ENCODE measurements around the gene BTBD10. TPM values are rescaled to one million over a fixed set of nuclear protein-coding genes. Genes with fewer than 3 reads are reported as not detected.
A peak's percentile ranks its signal among the peaks of the same experiment; 100 is the strongest.

BTBD10 gene
- total RNA-seq, 1 donor from 2014 or later, result 70.7 TPM

GRCh38 chr11:13348305-13348704 is 114.7 kb downstream of the BTBD10 start:
- DNase-seq (ENCODE audit: low read depth), result no peak
- Histone ChIP-seq H3K36me3 (ENCODE audit: control insufficient read depth, insufficient read depth, low read length) (no peaks in the 10 kb centered on the region), H3K4me3 (ENCODE audit: low read depth, low read length) (no peak overlapping the region), H3K27me3 (ENCODE audit: control insufficient read depth, insufficient read depth, low read length) (no peaks in the 10 kb centered on the region)
- TF ChIP-seq, protein P1, sequence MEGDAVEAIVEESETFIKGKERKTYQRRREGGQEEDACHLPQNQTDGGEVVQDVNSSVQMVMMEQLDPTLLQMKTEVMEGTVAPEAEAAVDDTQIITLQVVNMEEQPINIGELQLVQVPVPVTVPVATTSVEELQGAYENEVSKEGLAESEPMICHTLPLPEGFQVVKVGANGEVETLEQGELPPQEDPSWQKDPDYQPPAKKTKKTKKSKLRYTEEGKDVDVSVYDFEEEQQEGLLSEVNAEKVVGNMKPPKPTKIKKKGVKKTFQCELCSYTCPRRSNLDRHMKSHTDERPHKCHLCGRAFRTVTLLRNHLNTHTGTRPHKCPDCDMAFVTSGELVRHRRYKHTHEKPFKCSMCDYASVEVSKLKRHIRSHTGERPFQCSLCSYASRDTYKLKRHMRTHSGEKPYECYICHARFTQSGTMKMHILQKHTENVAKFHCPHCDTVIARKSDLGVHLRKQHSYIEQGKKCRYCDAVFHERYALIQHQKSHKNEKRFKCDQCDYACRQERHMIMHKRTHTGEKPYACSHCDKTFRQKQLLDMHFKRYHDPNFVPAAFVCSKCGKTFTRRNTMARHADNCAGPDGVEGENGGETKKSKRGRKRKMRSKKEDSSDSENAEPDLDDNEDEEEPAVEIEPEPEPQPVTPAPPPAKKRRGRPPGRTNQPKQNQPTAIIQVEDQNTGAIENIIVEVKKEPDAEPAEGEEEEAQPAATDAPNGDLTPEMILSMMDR (IDR thresholded peaks at IDR 0.05; ENCODE audit: insufficient read depth, low read length, poor library complexity, severe bottlenecking), result no peak

DNA sequence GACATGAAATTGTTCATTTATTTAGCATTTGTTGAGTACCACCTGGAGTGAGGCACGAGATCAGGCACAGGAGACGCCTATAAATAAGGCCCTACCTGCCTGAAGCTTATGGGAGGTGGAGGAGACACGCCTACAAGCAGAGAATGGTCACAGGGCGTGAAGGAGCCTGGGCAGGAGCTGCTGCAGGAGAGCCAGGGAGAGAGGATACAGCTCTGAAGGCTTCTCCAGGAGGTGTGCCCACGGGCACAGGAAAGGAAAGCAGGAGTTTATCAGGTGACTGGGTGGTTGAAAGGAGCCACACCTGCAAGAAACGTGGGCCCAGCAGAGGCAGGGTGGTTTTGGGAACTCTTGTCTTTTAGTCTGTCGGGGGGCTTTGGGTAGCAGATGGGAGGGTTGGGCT is 115.1 kb downstream of the BTBD10 start:
- no peak for DNase-seq (ENCODE audit: low read depth)
- TF ChIP-seq, protein P1 (IDR thresholded peaks at IDR 0.05; ENCODE audit: insufficient read depth, low read length, poor library complexity, severe bottlenecking), result no peak
- no peaks in the 10 kb centered on the region for H3K27me3 ChIP-seq (ENCODE audit: control insufficient read depth, insufficient read depth, low read length)
- H3K4me3 ChIP-seq (ENCODE audit: low read depth, low read length), result no peak overlapping the region
- no peaks in the 10 kb centered on the region for H3K36me3 ChIP-seq (ENCODE audit: control insufficient read depth, insufficient read depth, low read length)

GRCh38 chr11:13346470-13346869 is 116.6 kb downstream of the BTBD10 start:
- no peak for DNase-seq (ENCODE audit: low read depth)
- Histone ChIP-seq H3K36me3 (ENCODE audit: control insufficient read depth, insufficient read depth, low read length) (no peaks in the 10 kb centered on the region), H3K27me3 (ENCODE audit: control insufficient read depth, insufficient read depth, low read length) (no peaks in the 10 kb centered on the region), H3K4me3 (ENCODE audit: low read depth, low read length) (no peak overlapping the region)
- TF ChIP-seq, protein P1 (IDR thresholded peaks at IDR 0.05; ENCODE audit: insufficient read depth, low read length, poor library complexity, severe bottlenecking), result no peak

- no peaks in the 10 kb centered on the region for H3K36me3 ChIP-seq (ENCODE audit: control insufficient read depth, insufficient read depth, low read length)
- H3K4me3 ChIP-seq (ENCODE audit: low read depth, low read length), result no peak overlapping the region
- no peak for DNase-seq (ENCODE audit: low read depth)
- TF ChIP-seq, protein P1 (IDR thresholded peaks at IDR 0.05; ENCODE audit: insufficient read depth, low read length, poor library complexity, severe bottlenecking), result no peak
- H3K27me3 ChIP-seq (ENCODE audit: control insufficient read depth, insufficient read depth, low read length), result no peaks in the 10 kb centered on the region
These were observed 118.2 kb downstream of the BTBD10 start for GRCh38 chr11:13344818-13345217.

DNA sequence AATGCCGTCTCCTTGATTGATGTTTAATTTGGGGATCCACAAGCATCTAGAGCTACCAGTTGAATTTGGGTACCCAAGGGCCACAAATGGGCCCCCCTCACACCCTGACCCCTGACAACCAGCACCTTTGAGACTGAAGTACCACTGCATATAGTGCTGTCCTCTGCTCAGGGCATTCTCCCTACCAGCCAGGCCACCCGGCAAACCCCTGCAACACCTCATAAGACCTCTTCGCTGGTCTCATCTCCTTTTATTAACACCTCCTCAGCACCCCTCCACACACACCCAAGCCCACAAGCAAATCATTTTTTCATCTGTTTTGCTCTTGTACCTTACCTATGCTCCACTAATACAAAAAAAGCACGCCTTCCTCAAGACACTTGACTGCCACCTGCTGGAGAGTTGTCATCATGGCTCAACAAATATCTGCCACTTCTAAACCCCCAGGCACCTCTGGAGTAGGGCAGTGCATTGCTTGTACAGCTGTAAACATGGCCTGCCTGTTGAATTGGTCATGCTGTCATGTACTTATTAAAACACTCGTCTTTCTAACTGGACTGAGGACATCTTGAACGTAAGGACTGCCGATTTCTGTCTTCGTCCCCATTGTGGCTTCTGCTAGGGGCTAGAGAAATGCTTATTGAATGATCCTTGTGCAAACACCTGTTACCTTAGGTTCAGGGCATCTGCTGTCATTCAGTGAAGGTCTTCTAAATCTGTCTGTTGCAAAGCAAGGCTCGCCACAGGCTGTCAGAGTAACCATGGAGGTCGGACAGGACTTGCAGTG is 118.9 kb downstream of the BTBD10 start:
- H3K4me3 ChIP-seq (ENCODE audit: low read depth, low read length), result no peak overlapping the region
- H3K27me3 ChIP-seq (ENCODE audit: control insufficient read depth, insufficient read depth, low read length), result no peaks in the 10 kb centered on the region
- TF ChIP-seq, protein P1 (IDR thresholded peaks at IDR 0.05; ENCODE audit: insufficient read depth, low read length, poor library complexity, severe bottlenecking), result peak; percentile 82
- no peak for DNase-seq (ENCODE audit: low read depth)
- no peaks in the 10 kb centered on the region for H3K36me3 ChIP-seq (ENCODE audit: control insufficient read depth, insufficient read depth, low read length)

DNA sequence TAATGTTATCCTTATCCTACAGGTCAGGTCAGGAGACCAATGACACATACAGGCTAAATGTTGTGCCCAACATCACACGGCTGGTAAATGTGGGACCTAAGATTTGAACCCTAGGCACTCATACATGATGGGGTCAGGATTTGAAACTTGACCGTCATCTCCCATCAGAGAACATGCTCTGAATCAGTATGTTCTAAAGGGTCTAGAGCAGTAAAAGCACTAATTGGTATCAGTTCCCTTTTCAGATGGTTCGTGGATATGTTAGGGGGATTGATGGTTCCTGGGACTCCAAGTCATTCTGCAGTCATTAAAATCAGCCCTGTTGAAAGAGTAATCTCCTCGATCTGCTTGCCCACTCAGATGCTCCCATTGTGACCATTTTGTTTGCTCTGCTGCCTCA is 120.0 kb downstream of the BTBD10 start:
- Histone ChIP-seq H3K27me3 (ENCODE audit: control insufficient read depth, insufficient read depth, low read length) (no peaks in the 10 kb centered on the region), H3K4me3 (ENCODE audit: low read depth, low read length) (no peak overlapping the region), H3K36me3 (ENCODE audit: control insufficient read depth, insufficient read depth, low read length) (no peaks in the 10 kb centered on the region)
- no peak for DNase-seq (ENCODE audit: low read depth)
- TF ChIP-seq, protein P1 (IDR thresholded peaks at IDR 0.05; ENCODE audit: insufficient read depth, low read length, poor library complexity, severe bottlenecking), result no peak

Measured in kidney epithelial cell (primary cell).